ENCODE measurements around the gene SLC29A1. TPM values are rescaled to one million over a fixed set of nuclear protein-coding genes. Genes with fewer than 3 reads are reported as not detected.

SLC29A1 gene
- total and polyA plus RNA-seq, 2 of the 8 experiments (the other 6 are each of a cell fraction or from before 2014, with no cell fraction given) = 187 to 558 TPM

DNA sequence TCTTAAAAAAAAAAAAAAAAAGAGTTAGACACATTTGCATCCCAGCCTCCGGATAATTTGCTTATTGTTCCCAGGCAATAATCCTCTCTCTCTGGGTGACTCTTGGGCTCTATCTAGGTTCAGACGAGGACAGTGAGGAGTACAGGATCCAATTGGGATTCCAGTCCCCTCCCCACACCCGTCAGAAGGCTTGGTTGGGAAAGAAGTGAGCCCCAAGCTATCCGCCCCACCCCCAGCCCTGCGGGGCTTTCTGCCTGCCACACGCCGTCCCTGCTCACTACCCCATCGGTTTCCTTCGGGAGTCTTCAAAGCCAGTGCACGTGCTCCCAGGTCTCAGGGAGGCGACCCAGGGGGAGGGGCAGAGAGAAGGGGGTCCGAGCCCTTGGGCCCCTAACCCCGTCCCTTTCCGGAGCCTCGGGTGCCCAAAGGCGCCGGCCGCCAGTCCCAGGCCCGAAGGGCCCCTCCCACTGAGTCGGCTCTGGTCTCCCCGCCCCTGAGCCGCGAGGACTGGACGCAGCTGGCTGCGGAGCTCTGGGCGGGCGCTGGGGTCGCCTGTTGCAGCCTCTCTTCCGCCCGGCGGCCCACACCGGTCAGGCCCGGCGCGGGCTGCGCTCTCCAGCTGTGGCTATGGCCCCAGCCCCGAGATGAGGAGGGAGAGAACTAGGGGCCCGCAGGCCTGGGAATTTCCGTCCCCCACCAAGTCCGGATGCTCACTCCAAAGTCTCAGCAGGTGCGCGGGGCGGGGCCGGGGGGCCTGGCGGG lies 4.2 kb upstream of the SLC29A1 start:
- POLR2A ChIA-PET (ENCODE audit: partially characterized antibody) = interaction anchor here (0.7 to 21.0 kb wide), 19 partner anchors 9 to 103 kb away, joined by 3 to 477 read pairs (median 6); partner anchors contain the start of gene HSP90AB1
- peak overlapping the region; percentile 47 for H4K5ac ChIP-seq (ENCODE audit: insufficient read length, low read depth, low read length)
- peaks cover 24 to 49% (median 32%) of the 10 kb centered on the region in 4 experiments for H3K4me1 ChIP-seq (replicated peaks in 1 of 4; ENCODE audit: control insufficient read depth in 3 of 4, insufficient read depth in 4 of 4, low read length in 3 of 4)
- TF ChIP-seq TAF1 (IDR thresholded peaks at IDR 0.05; ENCODE audit: low read depth, low read length) (peak; percentile 72), SP1 (IDR thresholded peaks at IDR 0.05; ENCODE audit: low read depth, low read length) (peak; percentile 52), POLR2A (IDR thresholded peaks at IDR 0.05; ENCODE audit: control extremely low read depth in 1 of 2, low read depth in 2 of 2, low read length in 2 of 2) (peak in 1 of 2 experiments; percentile 79; a peak in 2 of 3 replicates), SIN3A (conservative IDR thresholded peaks at IDR 0.05 in 1 of 2, IDR thresholded peaks at IDR 0.05 in 1 of 2; ENCODE audit: low read depth in 1 of 2, low read length in 2 of 2) (peak; percentile 33 to 61; a peak in 2 of 4 replicates), TCF12 (IDR thresholded peaks at IDR 0.05; ENCODE audit: low read depth, low read length) (0 out of 2 replicates have a peak, but pooled peaks have one; percentile 72), RBBP5 (IDR thresholded peaks at IDR 0.05; ENCODE audit: borderline replicate concordance, low read depth, low read length) (peak; percentile 96), MAFK (IDR thresholded peaks at IDR 0.05; ENCODE audit: low read depth, low read length) (no peak), CBX8 (IDR thresholded peaks at IDR 0.05; ENCODE audit: borderline replicate concordance, low read depth, low read length) (no peak), YY1 (IDR thresholded peaks at IDR 0.05; ENCODE audit: low read depth, low read length) (peak; percentile 57; the same call in 1 of the 2 replicates), TBP (IDR thresholded peaks at IDR 0.05; ENCODE audit: low read depth, low read length) (peak; percentile 44)
- TF ChIP-seq, protein P1, sequence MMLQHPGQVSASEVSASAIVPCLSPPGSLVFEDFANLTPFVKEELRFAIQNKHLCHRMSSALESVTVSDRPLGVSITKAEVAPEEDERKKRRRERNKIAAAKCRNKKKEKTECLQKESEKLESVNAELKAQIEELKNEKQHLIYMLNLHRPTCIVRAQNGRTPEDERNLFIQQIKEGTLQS (IDR thresholded peaks at IDR 0.05; ENCODE audit: insufficient read depth, low read depth, low read length) = no peak

More for the DNA sequence above, 4.2 kb upstream of the SLC29A1 start:
- CTCF ChIA-PET (ENCODE audit: partially characterized antibody) = interaction anchor here (0.6 to 19.4 kb wide), 6 partner anchors 16 to 673 kb away, joined by 3 to 287 read pairs (median 4); no protein-coding TSS in a partner anchor
- peak overlapping the region; percentile 30 for H2BK120ac ChIP-seq (replicated peaks; ENCODE audit: low read depth, low read length)
- no peaks in the 10 kb centered on the region for H3K36me3 ChIP-seq (ENCODE audit: control insufficient read depth in 2 of 4, insufficient read depth in 4 of 4, low read length in 3 of 4)
- 1% methylated on average over 34 of the region's 45 CpGs; no CpG with 5 or more reads in 1 of the 2 experiments for WGBS, 2 experiments (ENCODE audit: extremely low coverage in 1 of 2, insufficient coverage in 1 of 2, insufficient read length in 1 of 2, insufficient replicate concordance in 2 of 2, low coverage in 1 of 2, low lambda C conversion rate in 2 of 2, missing lambda C conversion rate in 1 of 2)
- peaks cover 10% of the 10 kb centered on the region for H3K23me2 ChIP-seq (ENCODE audit: low read depth, low read length)
- no peaks in the 10 kb centered on the region for H3K27me3 ChIP-seq (replicated peaks in 1 of 4; ENCODE audit: control insufficient read depth in 3 of 4, extremely low read depth in 1 of 4, insufficient read depth in 3 of 4, low read length in 3 of 4)
- H2BK15ac ChIP-seq (ENCODE audit: low read length) = no peak overlapping the region
- peak overlapping the region; percentile 91 for H3K27ac ChIP-seq (ENCODE audit: low read depth, low read length)
- no peak overlapping the region for H2AFZ ChIP-seq (ENCODE audit: low read length)
- peak overlapping the region in 3 of 4 experiments; percentile 60 to 76 (median 72); a peak in 6 of 7 replicates for H3K9ac ChIP-seq (replicated peaks in 1 of 4; ENCODE audit: extremely low read depth in 1 of 4, low read depth in 3 of 4, low read length in 3 of 4)
- peak overlapping the region; percentile 63 for H3K4ac ChIP-seq (replicated peaks; ENCODE audit: insufficient read length, low read depth, low read length)
- peak overlapping the region; percentile 83 for H3K56ac ChIP-seq (replicated peaks; ENCODE audit: insufficient read length, low read depth, low read length)
- DNase-seq (ENCODE audit: low read depth in 1 of 2, low spot score in 2 of 2) = peak in 1 of 2 experiments; percentile 92
- H3K4me2 ChIP-seq (ENCODE audit: insufficient read depth in 1 of 2, low read depth in 2 of 2, low read length in 2 of 2) = peak overlapping the region; percentile 75 to 80
- H2BK5ac ChIP-seq (ENCODE audit: low read depth, low read length) = peak overlapping the region; percentile 82
- H2AK5ac ChIP-seq (ENCODE audit: low read depth, low read length) = peak overlapping the region; percentile 5; the same call in 1 of the 2 replicates
- no peak overlapping the region for H3K14ac ChIP-seq (ENCODE audit: insufficient read length)
- peak overlapping the region; percentile 94; the same call in 1 of the 2 replicates for H2BK12ac ChIP-seq (ENCODE audit: low read depth, low read length)
- H3K79me1 ChIP-seq (ENCODE audit: low read depth, low read length) = no peaks in the 10 kb centered on the region; the same call in 1 of the 2 replicates
- H3K4me3 ChIP-seq (ENCODE audit: extremely low read depth in 1 of 4, insufficient read depth in 2 of 4, low read depth in 3 of 4, low read length in 4 of 4) = peak overlapping the region; percentile 42 to 62 (median 52)
- peak overlapping the region; percentile 40; the same call in 1 of the 2 replicates for H2BK20ac ChIP-seq (ENCODE audit: low read length)
- H4K91ac ChIP-seq (replicated peaks; ENCODE audit: insufficient read length, low read length) = peak overlapping the region; percentile 75
- peak overlapping the region; percentile 80 for H3K18ac ChIP-seq (ENCODE audit: extremely low read depth, low read length)
- H3K9me3 ChIP-seq (ENCODE audit: insufficient read depth in 2 of 2, low read depth in 1 of 2, low read length in 1 of 2) = no peaks in the 10 kb centered on the region
- H3K23ac ChIP-seq (ENCODE audit: insufficient read length) = no peak overlapping the region
- H3K79me2 ChIP-seq (ENCODE audit: control insufficient read depth in 1 of 2, insufficient read depth in 2 of 2, low read length in 2 of 2) = peaks cover 0 to 3% of the 10 kb centered on the region in 2 experiments; a peak in 2 of 4 replicates
- H4K8ac ChIP-seq (ENCODE audit: extremely low read depth, insufficient read depth, low read length) = peak overlapping the region; percentile 93
- no peaks in the 10 kb centered on the region for H4K20me1 ChIP-seq (replicated peaks in 1 of 2; ENCODE audit: control insufficient read depth in 1 of 2, insufficient read depth in 2 of 2, low read length in 2 of 2)
- FAIRE-seq = no peak
